SK-N-SH (cell line): Measurements from ENCODE around the gene FOXN4.

Experiments
- CTCF ChIP-seq: fragments of 200-600 bp; sonication (generic); IDR thresholded peaks from 2 replicates; pipeline ENCODE4 v1.6.1; 2017; ENCODE audit warnings: antibody characterized with exemption, mild to moderate bottlenecking, moderate library complexity
- EP300 ChIP-seq, 2 experiments: IDR thresholded peaks; 2 replicates each; pipeline versions ENCODE4 v1.4.0 to v1.6.1; 2012; ENCODE audit warnings: borderline replicate concordance in 1 of 2, low read depth in 1 of 2, low read length in 1 of 2
- EZH2phosphoT487 ChIP-seq: fragments of 200-600 bp; sonication (generic); IDR thresholded peaks from 2 replicates; pipeline ENCODE4 v1.6.1; 2017; ENCODE audit warnings: low read depth, mixed run types, mild to moderate bottlenecking, antibody characterized with exemption, moderate library complexity, borderline replicate concordance
- FOXM1 ChIP-seq: IDR thresholded peaks from 2 replicates; pipeline ENCODE4 v1.4.0; 2012; ENCODE audit warnings: low read depth, mild to moderate bottlenecking
- MXI1 ChIP-seq: IDR thresholded peaks from 2 replicates; pipeline ENCODE4 v1.6.1; 2012; ENCODE audit warnings: mild to moderate bottlenecking, low read depth, low read length, improper control_type of control experiment
- REST ChIP-seq: IDR thresholded peaks from 2 replicates; pipeline ENCODE4 v1.6.1; 2012; ENCODE audit warnings: mild to moderate bottlenecking, low read depth, low read length, moderate library complexity
- SMC3 ChIP-seq: IDR thresholded peaks from 2 replicates; pipeline ENCODE4 v1.6.1; 2012; ENCODE audit warnings: low read depth, low read length, improper control_type of control experiment

GRCh38 chr12:109234012-109234411 lies 75.1 kb downstream of the FOXN4 start:
- TF ChIP-seq EZH2phosphoT487 (no peak), MXI1 (no peak), SMC3 (no peak), REST (no peak), FOXM1 (no peak), CTCF (no peak), EP300 (IDR thresholded peaks at IDR 0.05; ENCODE audit: borderline replicate concordance in 1 of 2, low read depth in 1 of 2, low read length in 1 of 2) (no peak)
